Parathyroid adenoma (tissue), 2 donors: Measurements from ENCODE around the gene SLC1A7.

Experiments
- H2AFZ ChIP-seq: fragments of 300-600 bp; sonication (generic); one replicate; pipeline ENCODE4 v1.7.0; 2017; ENCODE audit warnings: antibody characterized with exemption, mild to moderate bottlenecking
- H3K27ac ChIP-seq: fragments of 300-600 bp; sonication (generic); one replicate; pipeline ENCODE4 v1.7.0; 2017
- H3K27me3 ChIP-seq: fragments of 300-600 bp; sonication (generic); one replicate; pipeline ENCODE4 v1.7.0; 2017; ENCODE audit warnings: low read length; ENCODE audit not compliant: control insufficient read depth, insufficient read depth
- H3K36me3 ChIP-seq: fragments of 300-600 bp; sonication (generic); one replicate; pipeline ENCODE4 v1.7.0; 2017; ENCODE audit warnings: low read length; ENCODE audit not compliant: control insufficient read depth, insufficient read depth
- H3K4me1 ChIP-seq: fragments of 300-600 bp; sonication (generic); one replicate; pipeline ENCODE4 v1.7.0; 2017; ENCODE audit warnings: control low read depth
- H3K4me2 ChIP-seq: fragments of 300-600 bp; sonication (generic); one replicate; pipeline ENCODE4 v1.7.0; 2017; ENCODE audit warnings: low read length
- H3K4me3 ChIP-seq: fragments of 300-600 bp; sonication (generic); one replicate; pipeline ENCODE4 v1.7.0; 2017; ENCODE audit warnings: low read depth, low read length
- H3K79me2 ChIP-seq: fragments of 300-600 bp; sonication (generic); one replicate; pipeline ENCODE4 v1.7.0; 2017; ENCODE audit warnings: control low read depth
- H3K9ac ChIP-seq: fragments of 300-600 bp; sonication (generic); one replicate; pipeline ENCODE4 v1.7.0; 2017; ENCODE audit warnings: mild to moderate bottlenecking
- H3K9me3 ChIP-seq: fragments of 300-600 bp; sonication (generic); one replicate; pipeline ENCODE4 v1.7.0; 2017; ENCODE audit warnings: low read length; ENCODE audit not compliant: control insufficient read depth
- CTCF ChIP-seq: fragments of 300-600 bp; sonication (generic); IDR thresholded peaks from one replicate; pipeline ENCODE4 v1.7.0; 2017; ENCODE audit warnings: antibody characterized with exemption, mild to moderate bottlenecking
- donor health status: primary hyperparathyroidism.

The SLC1A7 gene

GRCh38 chr1:53172426-53173128 is 30.1 kb upstream of the SLC1A7 start:
- no peak overlapping the region for H3K27ac ChIP-seq
- H3K4me2 ChIP-seq = no peak overlapping the region
- H3K36me3 ChIP-seq = no peaks in the 10 kb centered on the region
- no peak overlapping the region for H3K4me3 ChIP-seq
- no peak overlapping the region for H2AFZ ChIP-seq
- no peaks in the 10 kb centered on the region for H3K79me2 ChIP-seq
- no peak for TF ChIP-seq CTCF
- H3K4me1 ChIP-seq = no peaks in the 10 kb centered on the region
- H3K9me3 ChIP-seq = no peaks in the 10 kb centered on the region
- H3K27me3 ChIP-seq = no peaks in the 10 kb centered on the region
- H3K9ac ChIP-seq = no peak overlapping the region

- H3K9me3 ChIP-seq = no peaks in the 10 kb centered on the region
- no peaks in the 10 kb centered on the region for H3K79me2 ChIP-seq
- TF ChIP-seq CTCF = no peak
- no peak overlapping the region for H3K4me2 ChIP-seq
- no peak overlapping the region for H2AFZ ChIP-seq
- H3K36me3 ChIP-seq = no peaks in the 10 kb centered on the region
- H3K27me3 ChIP-seq = no peaks in the 10 kb centered on the region
- no peaks in the 10 kb centered on the region for H3K4me1 ChIP-seq
- no peak overlapping the region for H3K4me3 ChIP-seq
- no peak overlapping the region for H3K9ac ChIP-seq
- no peak overlapping the region for H3K27ac ChIP-seq
Observed at GRCh38 chr1:53166912-53167311, 24.5 kb upstream of the SLC1A7 start.

DNA sequence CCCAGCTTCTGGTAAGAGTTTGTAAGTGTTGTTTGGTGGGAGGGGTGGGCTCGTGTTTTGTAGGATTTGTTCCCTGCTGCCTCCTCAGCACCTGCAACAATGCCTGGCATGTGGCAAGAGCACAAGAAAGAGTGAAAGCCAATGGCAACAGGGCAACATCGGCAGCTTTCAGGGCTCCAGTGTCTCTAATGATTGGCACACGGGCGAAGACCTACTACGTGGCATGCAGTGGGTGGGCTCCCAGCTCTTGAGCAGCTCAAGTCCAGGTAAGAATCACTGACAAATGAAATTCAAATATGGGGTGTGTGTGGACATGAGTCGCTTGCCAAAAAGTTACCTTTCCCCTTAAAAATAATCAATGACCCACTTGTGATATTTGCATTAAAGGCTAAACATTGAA is 23.9 kb upstream of the SLC1A7 start:
- Histone ChIP-seq H3K9me3 (no peaks in the 10 kb centered on the region), H3K36me3 (no peaks in the 10 kb centered on the region), H3K27ac (no peak overlapping the region), H3K4me3 (no peak overlapping the region), H3K9ac (no peak overlapping the region), H3K4me1 (no peaks in the 10 kb centered on the region), H3K79me2 (no peaks in the 10 kb centered on the region), H2AFZ (no peak overlapping the region), H3K4me2 (no peak overlapping the region), H3K27me3 (no peaks in the 10 kb centered on the region)
- TF ChIP-seq CTCF = no peak

DNA sequence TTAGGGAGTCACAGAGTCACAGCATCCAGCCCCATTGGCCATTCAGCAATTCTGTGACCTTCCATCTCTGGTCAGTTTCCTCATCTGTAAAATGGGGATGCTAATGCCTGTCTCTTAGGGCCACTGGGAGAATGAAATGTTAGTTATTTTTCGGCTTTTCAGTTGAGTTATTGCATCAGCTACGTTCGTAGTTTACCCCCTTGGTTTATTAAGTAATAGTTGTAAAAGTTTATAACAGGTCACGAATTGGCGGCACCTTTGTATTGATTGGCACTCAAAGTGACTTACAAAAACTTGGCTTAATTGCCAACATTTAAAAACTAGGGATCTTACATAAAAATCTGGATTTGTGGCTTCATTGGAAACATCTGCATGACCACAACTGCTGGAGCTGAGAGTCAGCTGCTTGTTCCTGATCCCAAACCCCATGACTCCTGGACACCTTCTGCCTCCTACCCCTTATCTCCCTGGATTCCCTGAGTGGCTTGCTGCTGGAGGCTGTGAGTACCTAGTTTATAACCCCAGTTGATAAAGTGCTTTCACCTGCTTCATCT is 23.0 kb upstream of the SLC1A7 start:
- Histone ChIP-seq H3K9me3 (no peaks in the 10 kb centered on the region), H3K4me1 (no peaks in the 10 kb centered on the region), H3K4me3 (no peak overlapping the region), H2AFZ (no peak overlapping the region), H3K9ac (no peak overlapping the region), H3K4me2 (no peak overlapping the region), H3K36me3 (no peaks in the 10 kb centered on the region), H3K27me3 (no peaks in the 10 kb centered on the region), H3K27ac (no peak overlapping the region), H3K79me2 (no peaks in the 10 kb centered on the region)
- TF ChIP-seq CTCF = no peak

GRCh38 chr1:53163291-53163768 is 20.9 kb upstream of the SLC1A7 start:
- no peak overlapping the region for H3K4me3 ChIP-seq
- H3K27me3 ChIP-seq = no peaks in the 10 kb centered on the region
- no peaks in the 10 kb centered on the region for H3K36me3 ChIP-seq
- H3K9me3 ChIP-seq = no peaks in the 10 kb centered on the region
- H3K79me2 ChIP-seq = no peaks in the 10 kb centered on the region
- no peak overlapping the region for H2AFZ ChIP-seq
- no peaks in the 10 kb centered on the region for H3K4me1 ChIP-seq
- no peak overlapping the region for H3K27ac ChIP-seq
- no peak for TF ChIP-seq CTCF
- no peak overlapping the region for H3K9ac ChIP-seq
- H3K4me2 ChIP-seq = no peak overlapping the region
